Measurements from ENCODE around the gene RTCA.

DNA sequence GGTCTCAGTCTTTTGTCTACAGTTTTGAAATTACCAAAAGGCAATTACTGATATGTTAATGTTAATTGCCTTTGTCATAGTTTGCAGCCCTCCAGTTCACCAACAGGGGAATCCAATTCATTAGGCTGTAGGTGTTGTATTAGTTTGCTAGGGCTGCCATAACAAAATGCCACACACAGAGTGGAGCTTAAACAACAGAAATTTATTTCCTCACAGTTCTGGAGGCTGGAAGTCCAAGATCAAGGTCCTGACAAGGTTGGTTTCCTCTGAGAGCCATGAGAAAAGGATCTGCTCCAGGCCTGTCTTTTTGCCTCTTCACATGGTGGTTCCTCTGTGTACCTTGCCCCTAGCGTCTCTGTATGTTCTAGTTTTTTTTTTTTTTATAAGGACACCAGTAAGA is 1.3 kb downstream of the RTCA start:
- TF ChIP-seq CTCF (IDR thresholded peaks at IDR 0.05; ENCODE audit: insufficient read depth, low read length) (no peak), GABPA (IDR thresholded peaks at IDR 0.05; ENCODE audit: low read depth) (no peak), POLR2AphosphoS5 (IDR thresholded peaks at IDR 0.05; ENCODE audit: low read depth) (no peak)
- TF ChIP-seq, protein P1, sequence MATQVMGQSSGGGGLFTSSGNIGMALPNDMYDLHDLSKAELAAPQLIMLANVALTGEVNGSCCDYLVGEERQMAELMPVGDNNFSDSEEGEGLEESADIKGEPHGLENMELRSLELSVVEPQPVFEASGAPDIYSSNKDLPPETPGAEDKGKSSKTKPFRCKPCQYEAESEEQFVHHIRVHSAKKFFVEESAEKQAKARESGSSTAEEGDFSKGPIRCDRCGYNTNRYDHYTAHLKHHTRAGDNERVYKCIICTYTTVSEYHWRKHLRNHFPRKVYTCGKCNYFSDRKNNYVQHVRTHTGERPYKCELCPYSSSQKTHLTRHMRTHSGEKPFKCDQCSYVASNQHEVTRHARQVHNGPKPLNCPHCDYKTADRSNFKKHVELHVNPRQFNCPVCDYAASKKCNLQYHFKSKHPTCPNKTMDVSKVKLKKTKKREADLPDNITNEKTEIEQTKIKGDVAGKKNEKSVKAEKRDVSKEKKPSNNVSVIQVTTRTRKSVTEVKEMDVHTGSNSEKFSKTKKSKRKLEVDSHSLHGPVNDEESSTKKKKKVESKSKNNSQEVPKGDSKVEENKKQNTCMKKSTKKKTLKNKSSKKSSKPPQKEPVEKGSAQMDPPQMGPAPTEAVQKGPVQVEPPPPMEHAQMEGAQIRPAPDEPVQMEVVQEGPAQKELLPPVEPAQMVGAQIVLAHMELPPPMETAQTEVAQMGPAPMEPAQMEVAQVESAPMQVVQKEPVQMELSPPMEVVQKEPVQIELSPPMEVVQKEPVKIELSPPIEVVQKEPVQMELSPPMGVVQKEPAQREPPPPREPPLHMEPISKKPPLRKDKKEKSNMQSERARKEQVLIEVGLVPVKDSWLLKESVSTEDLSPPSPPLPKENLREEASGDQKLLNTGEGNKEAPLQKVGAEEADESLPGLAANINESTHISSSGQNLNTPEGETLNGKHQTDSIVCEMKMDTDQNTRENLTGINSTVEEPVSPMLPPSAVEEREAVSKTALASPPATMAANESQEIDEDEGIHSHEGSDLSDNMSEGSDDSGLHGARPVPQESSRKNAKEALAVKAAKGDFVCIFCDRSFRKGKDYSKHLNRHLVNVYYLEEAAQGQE (IDR thresholded peaks at IDR 0.05; ENCODE audit: insufficient replicate concordance, low read depth): no peak

Measured in HL-60 (cell line).